ENCODE results near the gene SPATA2. TPM values are rescaled to one million over a fixed set of nuclear protein-coding genes. Genes with fewer than 3 reads are reported as not detected.
A peak's percentile ranks its signal among the peaks of the same experiment; 100 is the strongest.

Gene SPATA2
- total and polyA plus RNA-seq, 2 of the 13 experiments (the other 11 are each of a cell fraction or from before 2014, with no cell fraction given): 3.2 to 8.7 TPM

DNA sequence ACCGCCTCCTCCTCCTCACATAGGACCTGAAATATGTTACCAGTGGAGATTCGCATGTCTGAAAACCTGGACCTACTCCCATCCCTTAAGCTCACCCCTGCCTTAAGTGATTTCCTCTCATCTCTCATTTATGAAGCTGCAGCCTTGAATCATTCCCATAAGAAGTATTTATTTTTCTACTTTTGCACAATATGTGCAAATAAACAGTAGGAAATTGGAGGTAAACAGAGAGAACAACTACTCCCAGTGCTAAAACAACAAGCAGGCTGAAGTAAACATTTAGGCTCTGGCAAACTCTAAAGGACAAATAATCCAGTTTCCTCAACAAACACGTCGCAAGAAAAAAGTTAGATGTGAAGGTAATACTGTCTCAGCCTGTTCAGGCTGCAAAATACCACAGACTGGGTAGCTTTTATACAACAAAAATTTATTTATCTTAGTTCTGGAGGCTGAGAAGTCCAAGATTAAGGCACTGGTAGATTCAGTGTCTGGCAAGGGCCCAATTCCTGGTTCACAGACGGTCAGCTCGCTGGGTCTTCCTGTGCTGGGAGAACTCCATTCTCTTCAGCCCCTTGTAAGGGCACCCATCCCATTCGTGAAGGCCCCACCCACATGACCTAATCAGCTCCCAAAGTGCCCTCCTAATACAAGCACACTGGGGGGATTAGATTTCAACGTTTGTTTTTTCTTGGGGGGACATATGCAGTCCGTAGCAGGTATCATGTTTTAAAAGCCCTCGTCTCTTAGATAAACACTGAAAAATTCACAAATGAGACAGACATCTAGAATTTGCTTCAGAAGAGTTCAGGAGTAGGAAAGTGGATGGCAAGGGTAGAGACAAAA lies 15.6 kb downstream of the SPATA2 start (continued):
- TF ChIP-seq, protein P1, sequence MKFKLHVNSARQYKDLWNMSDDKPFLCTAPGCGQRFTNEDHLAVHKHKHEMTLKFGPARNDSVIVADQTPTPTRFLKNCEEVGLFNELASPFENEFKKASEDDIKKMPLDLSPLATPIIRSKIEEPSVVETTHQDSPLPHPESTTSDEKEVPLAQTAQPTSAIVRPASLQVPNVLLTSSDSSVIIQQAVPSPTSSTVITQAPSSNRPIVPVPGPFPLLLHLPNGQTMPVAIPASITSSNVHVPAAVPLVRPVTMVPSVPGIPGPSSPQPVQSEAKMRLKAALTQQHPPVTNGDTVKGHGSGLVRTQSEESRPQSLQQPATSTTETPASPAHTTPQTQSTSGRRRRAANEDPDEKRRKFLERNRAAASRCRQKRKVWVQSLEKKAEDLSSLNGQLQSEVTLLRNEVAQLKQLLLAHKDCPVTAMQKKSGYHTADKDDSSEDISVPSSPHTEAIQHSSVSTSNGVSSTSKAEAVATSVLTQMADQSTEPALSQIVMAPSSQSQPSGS (CRISPR knock-in tag; IDR thresholded peaks at IDR 0.05): no peak
- TF ChIP-seq ZNF232 (CRISPR knock-in tag; IDR thresholded peaks at IDR 0.05; ENCODE audit: borderline replicate concordance) (no peak), ZNF713 (CRISPR knock-in tag; IDR thresholded peaks at IDR 0.05) (no peak), ZNF850 (CRISPR knock-in tag; conservative IDR thresholded peaks at IDR 0.05) (no peak), KMT2A (CRISPR knock-in tag; IDR thresholded peaks at IDR 0.05) (no peak), RFX1 (IDR thresholded peaks at IDR 0.05) (no peak), FOXP4 (CRISPR knock-in tag; IDR thresholded peaks at IDR 0.05) (peak; percentile 94), ZNF362 (CRISPR knock-in tag; IDR thresholded peaks at IDR 0.05; ENCODE audit: borderline replicate concordance) (no peak), BRD4 (CRISPR knock-in tag; IDR thresholded peaks at IDR 0.05) (no peak), ZNF780A (CRISPR knock-in tag; IDR thresholded peaks at IDR 0.05) (no peak), ZNF501 (CRISPR knock-in tag; IDR thresholded peaks at IDR 0.05) (no peak), ZNF556 (CRISPR knock-in tag; IDR thresholded peaks at IDR 0.05; ENCODE audit: borderline replicate concordance) (no peak; the same call in 1 of the 2 replicates), ZNF136 (CRISPR knock-in tag; IDR thresholded peaks at IDR 0.05; ENCODE audit: low read depth) (no peak), CREM (IDR thresholded peaks at IDR 0.05) (0 out of 2 replicates have a peak, but pooled peaks have one; percentile 20), CREM (CRISPR knock-in tag; IDR thresholded peaks at IDR 0.05) (no peak), ZFAT (CRISPR knock-in tag; conservative IDR thresholded peaks at IDR 0.05) (no peak), THAP7 (CRISPR knock-in tag; IDR thresholded peaks at IDR 0.05) (no peak), MIER3 (CRISPR knock-in tag; IDR thresholded peaks at IDR 0.05; ENCODE audit: borderline replicate concordance) (no peak), ZNF784 (CRISPR knock-in tag; IDR thresholded peaks at IDR 0.05; ENCODE audit: borderline replicate concordance) (no peak)
- TF ChIP-seq, protein P2, sequence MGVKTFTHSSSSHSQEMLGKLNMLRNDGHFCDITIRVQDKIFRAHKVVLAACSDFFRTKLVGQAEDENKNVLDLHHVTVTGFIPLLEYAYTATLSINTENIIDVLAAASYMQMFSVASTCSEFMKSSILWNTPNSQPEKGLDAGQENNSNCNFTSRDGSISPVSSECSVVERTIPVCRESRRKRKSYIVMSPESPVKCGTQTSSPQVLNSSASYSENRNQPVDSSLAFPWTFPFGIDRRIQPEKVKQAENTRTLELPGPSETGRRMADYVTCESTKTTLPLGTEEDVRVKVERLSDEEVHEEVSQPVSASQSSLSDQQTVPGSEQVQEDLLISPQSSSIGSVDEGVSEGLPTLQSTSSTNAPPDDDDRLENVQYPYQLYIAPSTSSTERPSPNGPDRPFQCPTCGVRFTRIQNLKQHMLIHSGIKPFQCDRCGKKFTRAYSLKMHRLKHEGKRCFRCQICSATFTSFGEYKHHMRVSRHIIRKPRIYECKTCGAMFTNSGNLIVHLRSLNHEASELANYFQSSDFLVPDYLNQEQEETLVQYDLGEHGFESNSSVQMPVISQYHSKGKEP (CRISPR knock-in tag; IDR thresholded peaks at IDR 0.05): no peak

Data from HepG2 (cell line).